HG03045 (cell line): ENCODE data around the gene DLEC1.
"Not testable (repeated sequence)": the region's sequence is repeated elsewhere in the genome, so short reads cannot be mapped to it uniquely, and the experiment has no call there.

ENCODE experiments used
- ATAC-seq: cut with Tn5 transposase; IDR thresholded peaks from one replicate; pipeline ENCODE4 v1.9.1; 2021; ENCODE audit warnings: mild to moderate bottlenecking, moderate library complexity; ENCODE audit not compliant: unreplicated experiment

DLEC1 gene

DNA sequence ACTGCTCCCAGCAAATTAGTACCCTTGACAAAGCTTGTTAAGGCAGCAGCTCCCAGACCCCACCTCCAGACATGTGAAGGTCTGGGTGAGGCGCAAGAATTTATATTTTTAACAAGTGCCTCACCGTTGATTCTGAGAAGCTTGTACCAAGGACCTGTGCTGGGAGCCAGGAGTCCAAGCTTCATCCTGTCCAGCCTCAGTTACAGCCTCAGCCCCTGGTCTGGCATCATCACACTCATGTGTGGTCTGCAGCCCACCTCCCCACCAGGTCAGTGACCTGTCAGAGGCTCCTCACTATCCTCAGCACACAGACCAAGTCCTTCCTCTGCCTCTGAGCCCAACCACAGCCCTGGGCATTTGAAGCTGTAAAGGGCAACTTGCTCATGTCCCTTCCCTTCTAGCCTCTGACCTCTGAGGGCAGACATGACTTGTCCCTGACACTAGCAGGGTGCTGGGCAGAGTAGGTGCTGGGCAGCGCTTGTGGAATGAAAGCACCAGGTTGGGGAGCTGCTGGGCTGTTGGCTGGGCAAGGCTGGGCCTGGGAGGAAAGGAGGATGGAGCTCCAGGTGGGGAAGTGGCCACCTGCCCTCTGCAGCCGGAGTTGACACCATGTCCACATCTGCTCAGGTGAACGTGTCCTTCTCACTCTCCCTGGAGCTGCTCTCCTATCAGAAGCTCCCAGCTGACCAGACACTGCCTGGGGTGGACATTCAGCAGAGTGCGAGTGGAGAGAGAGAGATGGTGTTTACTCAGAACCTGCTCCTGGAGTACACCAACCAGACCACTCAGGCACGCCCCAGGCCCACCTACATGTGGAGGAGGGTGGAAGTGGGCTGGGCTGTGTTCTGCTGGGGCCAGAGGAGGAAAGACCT lies 81.0 kb downstream of the DLEC1 start:
- no peak for ATAC-seq

DNA sequence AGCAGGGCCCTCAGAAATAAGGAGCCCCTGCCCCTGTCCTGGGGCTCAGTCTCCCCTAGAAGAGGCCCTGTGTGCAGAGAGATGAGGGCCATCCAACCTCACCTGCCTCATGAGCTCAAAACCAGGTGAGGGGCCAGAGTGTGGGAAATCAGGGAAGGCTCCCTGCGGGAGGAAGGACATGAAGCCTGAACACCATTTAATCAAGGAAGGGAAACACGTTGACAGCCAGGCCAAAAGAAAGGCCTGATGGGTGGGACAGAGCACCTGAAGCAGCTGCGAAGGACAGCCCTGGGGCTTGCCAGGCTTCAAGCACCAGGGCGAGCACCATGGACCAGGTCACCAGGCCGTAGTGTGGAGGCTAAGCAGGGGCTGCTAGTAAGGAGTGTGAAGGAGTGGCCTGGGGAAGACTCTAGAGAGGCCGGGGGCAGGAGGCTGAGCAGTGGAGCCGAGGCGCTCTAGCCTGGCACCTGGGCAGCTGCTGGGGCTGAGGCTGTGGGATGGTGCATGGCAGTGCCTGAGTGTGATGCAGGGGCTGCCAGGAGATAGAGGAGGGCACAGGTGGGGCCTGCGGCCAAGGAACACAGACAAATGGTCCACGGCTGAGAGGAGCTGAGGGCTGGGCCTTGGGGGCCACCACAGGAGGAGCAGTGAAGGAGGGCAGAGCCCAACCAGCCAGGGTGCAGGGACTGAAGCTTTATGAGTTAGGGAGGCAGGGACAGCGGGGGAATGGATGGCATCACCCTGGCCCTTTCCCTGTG lies 81.9 kb downstream of the DLEC1 start:
- ATAC-seq = no peak

DNA sequence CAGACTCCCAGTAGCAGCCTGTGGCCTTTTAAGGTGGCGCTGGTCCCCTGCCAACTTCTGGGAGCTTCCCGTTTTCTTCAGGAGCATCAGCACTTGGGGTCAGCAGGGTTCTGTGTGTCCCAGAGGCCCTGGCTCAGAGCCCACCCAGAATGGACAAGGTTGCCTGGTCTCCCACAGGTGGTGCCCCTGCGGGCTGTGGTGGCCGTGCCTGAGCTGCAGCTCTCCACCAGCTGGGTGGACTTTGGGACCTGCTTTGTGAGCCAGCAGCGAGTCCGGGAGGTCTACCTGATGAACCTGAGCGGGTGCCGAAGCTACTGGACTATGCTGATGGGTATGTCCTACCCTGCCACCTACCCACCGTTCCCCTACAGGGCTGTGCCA lies 82.4 kb downstream of the DLEC1 start:
- no peak for ATAC-seq

DNA sequence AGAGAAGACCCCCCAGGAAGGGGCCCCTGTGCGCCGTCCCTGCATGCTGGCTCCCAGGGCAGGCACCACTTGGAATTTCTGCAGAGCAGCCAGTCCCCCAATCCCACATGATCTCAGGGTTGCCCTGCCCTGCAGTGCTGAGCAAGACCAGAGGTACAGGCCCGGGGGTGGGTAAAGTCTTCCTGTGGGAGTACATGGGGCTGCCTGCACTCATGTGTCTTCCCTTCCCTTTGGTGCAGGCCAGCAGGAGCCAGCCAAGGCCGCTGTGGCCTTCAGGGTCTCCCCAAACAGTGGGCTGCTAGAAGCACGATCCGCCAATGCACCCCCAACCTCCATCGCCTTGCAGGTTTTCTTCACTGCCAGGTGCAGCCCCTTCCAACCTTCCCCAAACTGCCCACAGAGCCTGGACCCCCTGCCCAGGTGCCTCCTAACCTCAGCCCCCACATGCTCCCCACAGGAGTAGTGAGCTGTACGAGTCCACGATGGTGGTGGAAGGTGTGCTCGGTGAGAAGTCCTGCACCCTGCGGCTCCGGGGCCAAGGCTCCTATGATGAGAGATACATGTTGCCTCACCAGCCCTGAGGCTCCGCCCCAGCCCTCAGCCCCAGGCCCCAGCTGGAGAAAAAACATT lies 82.9 kb downstream of the DLEC1 start:
- ATAC-seq = no peak

DNA sequence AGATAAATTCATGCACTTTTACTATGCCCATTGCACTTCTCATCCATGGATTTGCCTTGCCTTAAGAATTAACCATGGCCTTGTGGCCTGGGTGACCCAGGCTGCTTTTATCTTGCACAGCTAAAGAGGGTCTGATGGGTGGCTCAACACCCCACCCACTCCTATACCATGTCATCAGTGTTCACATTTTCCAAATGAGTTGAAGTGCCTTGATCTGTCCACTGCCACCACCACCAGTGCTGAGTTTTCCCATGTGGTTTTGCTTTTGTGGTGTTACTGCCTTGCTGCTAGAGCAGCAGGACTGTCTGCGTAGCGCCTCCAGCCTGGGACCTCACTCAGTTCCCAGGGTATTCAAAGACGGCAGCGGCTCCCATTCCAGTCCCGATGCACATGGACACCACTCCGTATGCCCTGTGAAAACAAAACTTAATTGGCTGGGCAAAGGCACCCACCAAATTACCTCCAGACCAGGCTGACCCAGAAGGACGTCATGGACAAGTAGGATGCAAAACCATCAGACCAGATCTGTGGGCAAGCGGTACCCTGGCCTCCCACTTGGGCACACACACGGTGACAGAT lies 83.8 kb downstream of the DLEC1 start:
- ATAC-seq = no peak

DNA sequence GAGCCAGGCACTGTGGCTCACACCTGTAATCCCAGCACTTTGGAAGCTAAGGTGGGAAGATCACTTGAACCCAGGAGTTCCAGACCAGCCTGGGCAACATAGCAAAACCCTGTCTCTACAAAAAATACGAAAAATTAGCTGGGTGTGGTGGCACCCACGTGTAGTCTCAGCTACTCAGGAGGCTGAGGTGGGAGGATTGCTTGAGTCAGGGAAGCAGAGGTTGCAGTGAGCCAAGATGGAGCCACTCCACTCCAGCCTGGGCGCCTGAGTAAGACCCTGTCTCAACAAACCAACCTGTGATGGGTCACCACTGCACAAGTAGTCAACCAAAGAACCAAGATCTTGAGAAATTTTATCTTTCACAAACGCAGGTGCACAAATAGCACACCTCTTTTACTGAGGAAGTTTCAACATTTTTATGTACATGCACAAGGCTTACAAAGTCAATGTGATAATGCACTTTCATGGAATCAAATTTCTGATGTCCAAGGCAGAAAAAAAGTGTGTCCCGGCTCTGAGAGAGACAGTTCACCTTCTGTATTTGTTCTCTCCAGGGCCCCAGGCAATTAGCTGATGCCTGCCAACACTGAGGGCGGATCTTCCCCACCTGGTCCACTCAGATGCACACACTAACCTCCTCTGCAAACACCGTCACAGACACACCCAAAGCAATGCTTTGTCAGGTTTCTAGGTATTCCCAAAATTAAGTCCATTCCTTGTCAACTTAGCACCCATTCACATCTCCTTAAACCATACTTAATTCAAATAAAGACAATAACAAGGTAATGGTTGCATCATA lies 85.5 kb downstream of the DLEC1 start:
- no peak for ATAC-seq

DNA sequence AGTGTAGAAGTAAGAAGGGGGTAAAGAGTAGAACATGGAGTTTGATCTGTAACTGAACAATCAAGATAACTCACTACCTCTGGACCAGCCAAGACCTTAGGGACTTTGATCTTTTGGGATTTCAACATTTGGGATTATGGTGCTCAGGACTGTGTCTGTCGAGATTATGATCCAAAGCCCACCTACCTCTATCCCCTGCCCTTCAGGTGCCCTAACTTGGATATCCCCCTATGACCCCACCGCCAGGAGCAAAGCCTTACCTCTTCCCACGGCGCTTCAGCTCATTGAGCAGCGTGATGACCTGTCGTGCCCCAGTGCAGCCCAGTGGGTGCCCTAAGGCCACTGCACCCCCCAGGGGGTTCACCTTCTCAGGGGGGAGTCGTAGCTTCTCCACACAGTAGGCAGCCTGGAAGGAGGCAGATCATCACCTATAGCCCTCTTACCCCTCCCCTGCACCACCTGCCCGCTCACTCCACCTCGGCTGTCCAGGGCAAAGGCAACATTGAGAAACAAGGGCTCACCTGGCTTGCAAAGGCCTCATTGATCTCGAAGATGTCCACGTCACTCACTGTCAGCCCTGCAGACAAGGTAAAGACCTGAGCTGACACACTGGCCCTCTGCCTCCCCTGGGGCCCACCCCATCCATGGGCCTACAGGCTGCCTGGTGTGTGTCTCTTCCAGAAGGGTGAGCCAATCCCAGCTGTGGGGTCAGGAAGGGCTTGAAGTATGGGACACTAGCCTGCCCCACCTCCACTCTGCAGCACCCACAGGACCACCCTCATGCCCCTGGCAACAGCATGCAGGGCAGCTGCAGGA lies 86.5 kb downstream of the DLEC1 start:
- ATAC-seq = no peak

DNA sequence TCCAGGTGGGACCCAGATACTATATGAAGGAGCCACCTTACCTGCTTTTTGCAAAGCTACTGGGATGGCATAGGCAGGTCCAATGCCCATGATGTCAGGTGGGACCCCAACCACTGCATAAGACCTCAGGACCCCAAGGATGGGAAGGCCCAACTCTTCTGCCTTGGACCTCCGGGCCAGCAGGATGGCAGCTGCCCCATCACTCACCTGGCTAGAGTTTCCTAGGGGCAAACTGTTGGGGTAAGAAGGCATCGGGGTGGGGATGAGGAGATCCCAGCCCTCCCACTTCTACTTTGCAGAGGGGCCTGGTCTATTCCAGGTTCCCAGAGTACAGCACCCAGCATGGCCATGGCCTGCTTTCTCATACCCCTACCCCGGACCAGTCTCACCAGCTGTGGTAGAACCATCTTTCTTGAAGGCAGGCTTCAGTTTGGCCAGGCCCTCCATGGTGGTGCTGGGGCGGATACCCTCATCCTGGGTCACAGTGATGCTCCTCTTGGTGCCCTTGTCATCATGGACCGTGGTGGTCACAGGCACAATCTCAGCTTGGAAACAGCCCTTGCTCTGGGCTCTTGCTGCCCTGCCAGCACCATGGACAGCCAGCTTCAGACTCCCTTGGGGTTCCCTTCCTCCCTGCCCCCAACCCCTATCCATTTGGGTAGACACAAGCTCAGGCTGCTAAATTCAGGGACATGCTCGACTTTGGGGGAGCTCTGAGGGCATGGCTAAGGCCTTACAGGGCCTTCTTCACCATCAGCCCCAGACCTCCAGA lies 87.3 kb downstream of the DLEC1 start:
- ATAC-seq = no peak

DNA sequence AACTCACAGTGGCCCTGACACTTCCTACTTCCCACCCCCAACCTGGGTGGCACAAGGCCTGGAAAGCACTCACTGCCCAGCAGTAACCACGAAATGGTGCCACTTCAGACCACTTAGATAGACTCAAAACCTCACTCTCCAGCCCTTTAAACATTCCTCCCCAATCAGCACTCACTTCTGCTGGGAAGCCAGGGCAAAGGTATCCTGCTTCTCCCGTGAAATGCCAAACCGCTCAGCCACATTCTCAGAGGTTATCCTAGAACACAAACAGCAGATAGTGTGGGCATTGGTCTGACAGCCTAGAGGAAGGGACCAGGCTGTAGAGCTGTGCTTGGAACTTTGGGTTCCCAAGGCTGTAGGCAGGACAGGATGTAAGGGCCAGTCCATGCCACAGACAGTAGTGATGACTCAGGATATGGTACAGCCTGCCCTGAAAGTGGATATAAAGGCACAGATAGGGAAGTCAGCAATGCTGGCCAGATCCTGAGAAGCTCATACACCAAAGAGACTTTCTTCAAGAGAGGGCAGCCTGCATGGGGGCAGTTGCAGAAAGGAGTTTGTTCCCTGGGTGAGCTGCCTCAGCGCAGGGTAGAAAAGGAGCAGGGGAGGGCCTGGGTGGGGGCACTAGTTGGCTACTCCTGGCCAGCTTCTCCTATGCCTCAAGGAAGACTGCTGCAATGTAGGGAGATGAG lies 88.7 kb downstream of the DLEC1 start:
- ATAC-seq = no peak

DNA sequence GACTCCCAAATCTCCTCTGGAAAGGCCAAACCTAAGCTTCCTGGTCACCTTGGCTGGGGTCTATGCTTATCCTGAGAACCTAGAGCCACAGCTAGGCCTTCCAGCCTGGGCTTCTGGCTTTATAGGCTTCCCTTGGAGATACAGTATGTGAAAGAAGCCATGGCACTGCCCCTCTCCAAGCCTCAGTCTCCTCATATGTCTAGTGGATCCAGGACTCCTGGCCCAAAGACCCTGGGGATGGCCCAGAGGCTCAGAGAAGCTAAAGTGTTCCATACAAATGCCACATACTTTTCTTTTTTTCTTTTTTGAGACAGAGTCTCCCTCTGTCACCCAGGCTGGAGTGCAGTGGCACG lies 89.3 kb downstream of the DLEC1 start:
- no peak for ATAC-seq

DNA sequence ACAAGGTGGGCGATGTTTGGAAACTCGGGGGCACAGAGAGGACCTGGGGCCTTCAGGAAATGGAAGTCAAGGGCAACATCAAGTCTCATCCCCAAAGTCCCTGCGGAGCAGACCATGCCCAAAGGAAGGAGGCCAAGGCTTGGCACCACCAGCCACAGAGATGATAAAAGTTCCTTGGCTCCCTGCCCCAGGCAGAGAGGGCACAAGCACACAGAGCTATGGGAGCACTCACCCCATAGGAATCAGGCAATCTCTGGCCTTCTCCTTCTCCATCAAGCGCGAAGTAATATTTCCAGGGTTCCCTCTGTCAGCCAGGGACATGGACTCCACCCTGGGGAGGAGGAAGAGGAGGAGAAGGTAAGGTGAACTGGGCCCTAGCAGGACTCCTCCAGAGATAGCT lies 90.0 kb downstream of the DLEC1 start:
- no peak for ATAC-seq

DNA sequence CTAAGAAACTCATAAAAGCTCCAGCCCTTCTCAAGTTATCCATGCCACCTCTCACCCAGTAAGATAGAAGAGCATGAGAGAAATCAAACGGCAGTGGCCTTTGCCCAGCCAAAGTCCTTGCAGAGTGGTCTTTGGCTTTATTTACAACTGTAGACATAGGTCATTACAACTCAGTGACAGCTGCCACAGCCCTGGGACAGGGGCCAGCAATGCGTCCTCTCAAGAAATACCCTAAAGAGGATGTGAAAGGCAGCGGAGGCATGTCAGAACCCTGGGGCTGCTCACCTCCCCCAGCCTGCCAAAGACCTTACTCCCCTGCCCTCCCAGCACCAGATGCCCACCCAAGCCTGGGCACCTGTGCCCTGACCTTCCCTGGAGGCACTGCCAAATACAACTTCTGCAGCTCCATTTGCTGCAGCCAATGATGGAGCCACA lies 91.6 kb downstream of the DLEC1 start:
- no peak for ATAC-seq

DNA sequence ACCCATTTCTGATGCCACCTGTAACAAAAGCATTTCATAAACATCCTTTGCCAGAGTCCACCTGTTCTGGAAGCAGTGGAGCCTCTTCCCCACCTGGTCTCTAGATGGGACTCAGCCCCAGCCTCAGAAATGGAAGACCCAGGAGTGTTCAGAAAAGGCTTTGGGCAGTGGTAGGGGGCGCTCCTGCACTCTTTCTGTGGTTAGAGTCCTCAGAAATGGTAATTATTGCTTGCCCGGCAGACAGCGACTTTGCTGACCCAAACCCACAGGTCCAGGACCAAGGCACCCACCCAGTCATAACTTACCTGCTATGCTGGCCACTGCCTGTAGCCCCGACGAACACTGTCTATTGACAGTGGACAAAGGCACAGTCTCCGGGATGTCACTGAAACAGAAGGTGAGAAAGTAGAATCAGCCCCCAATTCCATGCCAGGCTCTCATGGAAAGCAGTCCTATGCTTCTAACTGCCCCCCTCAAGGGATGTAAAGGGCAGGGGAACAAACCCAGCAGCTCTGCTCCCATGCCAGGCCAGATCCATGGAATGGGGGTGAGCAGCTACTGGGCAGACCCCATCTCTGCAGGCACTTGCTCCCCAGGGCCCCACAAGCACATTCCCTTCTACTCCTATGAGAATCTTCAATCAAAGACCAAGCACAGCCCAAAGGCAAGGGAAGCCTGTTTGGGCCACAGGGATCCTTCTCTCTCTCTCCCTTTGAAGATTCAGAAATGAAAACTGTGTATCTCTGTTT lies 92.8 kb downstream of the DLEC1 start:
- ATAC-seq = no peak

DNA sequence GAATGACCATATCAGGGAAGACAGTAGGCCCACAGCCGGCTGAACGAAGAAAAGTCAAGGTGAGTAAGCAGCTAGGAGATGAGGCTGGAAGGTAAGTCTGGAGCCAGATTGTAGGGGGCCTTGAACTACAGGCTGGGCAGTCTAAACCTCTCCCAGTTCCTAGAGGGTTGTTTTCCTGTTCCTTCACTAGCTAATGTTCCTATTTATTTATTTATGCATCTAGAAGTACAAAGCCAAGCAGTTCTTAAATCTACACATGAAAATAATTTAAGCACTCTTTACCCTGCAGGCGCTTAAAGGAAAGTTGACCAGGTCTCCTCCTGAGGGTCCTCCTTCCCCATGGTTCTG lies 94.2 kb downstream of the DLEC1 start:
- ATAC-seq = no peak

DNA sequence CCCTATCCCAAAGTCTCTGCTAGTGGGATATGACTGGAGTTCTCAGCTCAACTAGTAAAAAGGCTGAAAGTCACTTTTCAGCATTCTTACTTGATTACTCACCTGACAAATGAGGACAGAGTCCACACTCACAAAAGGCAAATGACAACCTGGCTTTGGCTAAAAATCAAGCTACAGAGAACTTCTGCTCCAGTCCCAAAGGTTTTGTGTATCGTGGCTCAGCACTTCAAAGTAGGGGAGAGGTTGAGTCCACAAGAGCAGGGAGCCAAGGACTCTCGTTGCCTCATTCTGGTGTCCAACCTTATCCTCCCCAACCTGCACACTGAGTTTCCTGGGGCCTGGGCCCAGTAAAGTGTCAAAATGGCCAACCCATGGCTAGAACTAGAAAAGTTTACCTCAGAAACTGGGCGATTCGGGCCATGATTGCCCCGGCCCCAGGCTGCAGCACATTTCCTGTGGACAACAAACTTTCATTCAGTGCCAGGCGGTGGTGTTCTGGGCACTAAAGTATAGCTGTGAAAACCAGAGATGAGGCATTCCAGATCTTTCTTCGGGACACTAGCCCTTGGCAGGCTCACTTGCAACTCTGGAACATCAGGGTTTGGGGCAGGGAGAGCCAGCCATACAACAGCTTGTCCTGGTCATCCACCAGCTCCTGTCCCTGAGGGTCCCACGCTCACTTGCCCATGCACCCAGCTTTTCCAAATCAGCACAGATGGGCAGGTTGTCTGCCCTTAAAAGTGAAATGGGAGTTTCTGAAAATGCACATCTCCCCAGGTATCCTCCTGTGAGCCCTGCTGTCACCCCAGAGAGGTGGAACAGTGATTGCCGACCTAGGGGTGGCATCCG lies 94.8 kb downstream of the DLEC1 start:
- ATAC-seq = no peak

DNA sequence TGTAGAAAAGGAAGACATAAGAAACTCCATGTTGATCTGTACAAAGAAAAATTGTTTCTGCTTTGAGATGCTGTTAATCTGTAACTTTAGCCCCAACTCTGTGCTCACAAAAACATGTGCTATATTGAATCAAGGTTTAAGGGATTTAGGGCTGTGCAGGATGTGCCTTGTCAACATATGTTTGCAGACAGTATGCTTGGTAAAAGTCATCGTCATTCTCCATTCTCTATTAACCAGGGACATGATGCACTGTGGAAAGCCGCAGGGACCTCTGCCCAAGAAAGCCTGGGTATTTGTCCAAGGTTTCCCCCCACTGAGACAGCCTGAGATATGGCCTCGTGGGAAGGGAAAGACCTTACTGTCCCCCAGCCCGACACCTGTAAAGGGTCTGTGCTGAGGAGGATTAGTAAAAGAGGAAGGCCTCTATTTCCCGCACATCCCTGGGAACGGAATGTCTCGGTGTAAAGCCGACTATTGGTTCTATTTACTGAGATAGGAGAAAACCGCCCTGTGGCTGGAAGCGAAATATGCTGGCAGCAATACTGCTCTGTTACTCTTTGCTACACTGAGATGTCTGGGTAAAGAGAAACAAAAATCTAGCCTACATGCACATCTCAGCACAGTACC lies 95.6 kb downstream of the DLEC1 start:
- ATAC-seq = not testable (repeated sequence)
